Embryonic facial prominence (tissue), 1 donor: ENCODE data around the gene NKAP.
"Not testable (repeated sequence)": the region's sequence is repeated elsewhere in the genome, so short reads cannot be mapped to it uniquely, and the experiment has no call there.

ENCODE experiments used
- DNase-seq: peaks from one replicate; pipeline ENCODE4 v3.0.0-alpha.2; 2016; ENCODE audit errors: extremely low spot score

NKAP gene

GRCh38 chrX:119943185-119943988 lies at the start of gene NKAP:
Gene NKAP (minus strand): TSS chrX:119943751. CDS start chrX:119943605, 146 bp downstream.
- DNase-seq, result peak; percentile 79

GRCh38 chrX:119991005-119991787 lies 47.6 kb upstream of the NKAP start:
- no peak for DNase-seq

DNA sequence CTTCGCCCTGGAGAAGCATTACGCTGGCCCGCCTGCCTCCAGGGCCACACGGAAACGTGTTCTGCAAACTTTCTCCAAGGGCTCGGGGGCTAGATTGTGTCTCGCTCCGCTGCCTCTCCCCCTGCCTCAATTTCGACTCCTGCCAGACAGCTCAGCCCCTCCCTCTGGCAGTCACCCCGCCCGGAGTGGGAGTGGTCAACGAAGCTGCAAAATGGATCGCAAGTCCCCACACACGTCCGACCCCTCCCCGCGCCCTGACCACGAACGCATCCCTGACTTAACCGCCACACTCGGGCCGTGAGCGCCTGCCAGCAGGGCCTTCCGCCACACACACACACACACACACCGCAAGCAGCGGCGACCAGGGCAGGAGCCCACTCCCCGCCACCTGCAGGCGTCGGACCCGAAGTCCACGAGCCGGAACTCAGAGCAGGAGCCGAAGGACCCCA lies 47.0 kb upstream of the NKAP start:
- DNase-seq, result no peak

GRCh38 chrX:119989905-119990555 lies 46.5 kb upstream of the NKAP start:
- DNase-seq, result no peak

DNA sequence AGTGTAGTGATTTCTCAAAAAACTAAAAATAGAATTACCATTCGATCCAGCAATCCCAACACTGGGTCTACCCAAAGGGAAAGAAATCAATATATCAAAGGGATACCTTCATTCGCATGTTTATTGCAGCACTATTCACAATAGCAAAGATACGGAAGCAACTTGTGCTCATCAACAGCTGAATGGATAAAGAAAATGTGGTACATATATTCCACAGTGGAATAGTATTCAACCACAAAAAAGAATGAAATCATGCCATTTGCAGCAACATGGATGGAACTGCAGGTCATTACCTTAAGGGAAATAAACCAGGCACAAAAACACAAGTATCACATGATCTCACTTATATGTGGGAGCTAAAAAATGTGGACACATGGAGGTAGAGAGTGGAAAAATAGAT lies 42.7 kb upstream of the NKAP start:
- DNase-seq, result no peak

DNA sequence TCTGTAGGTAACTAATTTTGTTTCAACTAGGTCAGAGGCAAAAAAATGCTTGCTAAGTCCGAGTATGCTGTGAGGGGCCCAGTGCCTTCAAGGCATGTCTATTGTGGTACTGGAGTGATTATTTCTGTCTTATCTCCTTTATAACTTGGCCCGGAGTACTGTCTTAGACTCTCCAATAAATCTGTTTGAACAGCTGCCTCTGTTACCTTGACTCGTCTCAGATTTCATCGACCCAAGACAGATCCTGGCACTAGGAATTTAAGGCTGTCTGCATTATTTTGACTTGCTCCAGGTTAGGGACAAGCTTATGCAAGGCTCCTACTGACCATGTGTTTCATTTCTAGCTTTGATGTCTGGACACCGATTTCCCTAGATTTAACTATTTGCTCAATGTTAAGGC lies 41.1 kb upstream of the NKAP start:
- DNase-seq, result no peak

- no peak for DNase-seq
Measured at GRCh38 chrX:119983494-119983893, 39.9 kb upstream of the NKAP start.

GRCh38 chrX:119982145-119982544 lies 38.6 kb upstream of the NKAP start:
- DNase-seq, result no peak

- DNase-seq, result no peak
Measured at GRCh38 chrX:119981286-119982070, 37.9 kb upstream of the NKAP start.

DNA sequence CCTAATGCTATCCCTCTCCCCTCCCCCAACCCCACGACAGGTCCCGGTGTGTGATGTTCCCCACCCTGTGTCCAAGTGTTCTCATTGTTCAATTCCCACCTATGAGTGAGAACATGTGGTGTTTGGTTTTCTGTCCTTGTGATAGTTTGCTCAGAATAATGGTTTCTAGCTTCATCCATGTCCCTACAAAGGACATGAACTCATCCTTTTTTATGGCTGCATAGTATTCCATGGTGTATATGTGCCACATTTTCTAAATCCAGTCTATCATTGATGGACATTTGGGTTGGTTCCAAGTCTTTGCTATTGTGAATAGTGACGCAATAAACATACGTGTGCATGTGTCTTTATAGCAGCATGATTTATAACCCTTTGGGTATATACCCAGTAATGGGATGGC lies 33.6 kb upstream of the NKAP start:
- DNase-seq, result not testable (repeated sequence)

- no peak for DNase-seq
Measured at GRCh38 chrX:119971184-119971583, 27.6 kb upstream of the NKAP start.

GRCh38 chrX:119970574-119970973 lies 27.0 kb upstream of the NKAP start:
- no peak for DNase-seq

DNA sequence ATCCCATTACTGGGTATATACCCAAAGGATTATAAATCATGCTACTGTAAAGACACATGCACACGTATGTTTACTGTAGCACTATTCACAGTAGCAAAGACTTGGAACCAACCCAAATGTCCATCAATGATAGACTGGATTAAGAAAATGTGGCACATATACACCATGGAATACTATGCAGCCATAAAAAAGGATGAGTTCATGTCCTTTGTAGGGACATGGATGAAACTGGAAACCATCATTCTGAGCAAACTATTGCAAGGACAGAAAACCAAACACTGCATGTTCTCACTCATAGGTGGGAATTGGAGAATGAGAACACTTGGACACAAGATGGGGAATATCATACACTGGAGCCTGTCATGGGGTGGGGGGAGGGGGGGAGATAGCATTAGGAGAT lies 23.3 kb upstream of the NKAP start:
- DNase-seq, result not testable (repeated sequence)

DNA sequence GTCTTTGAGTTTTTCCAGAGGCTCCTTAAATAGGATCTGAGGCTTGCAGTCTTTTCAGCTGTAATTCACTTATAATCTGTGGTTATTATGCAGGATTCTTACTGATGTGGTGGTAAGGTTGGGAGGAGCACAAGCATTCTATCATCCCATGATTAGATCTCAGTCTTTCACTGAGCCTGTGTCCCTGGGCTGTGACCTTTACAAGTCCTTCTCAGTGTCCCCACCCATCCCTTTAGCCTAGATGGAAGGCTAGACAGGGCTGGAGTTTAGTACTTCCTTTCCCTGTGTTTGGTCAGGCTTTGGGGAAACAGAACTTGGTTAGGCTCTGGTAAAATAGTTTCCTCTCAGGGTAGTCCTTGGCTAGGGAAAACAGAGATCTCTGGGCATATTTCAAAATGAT lies 17.1 kb upstream of the NKAP start:
- no peak for DNase-seq

DNA sequence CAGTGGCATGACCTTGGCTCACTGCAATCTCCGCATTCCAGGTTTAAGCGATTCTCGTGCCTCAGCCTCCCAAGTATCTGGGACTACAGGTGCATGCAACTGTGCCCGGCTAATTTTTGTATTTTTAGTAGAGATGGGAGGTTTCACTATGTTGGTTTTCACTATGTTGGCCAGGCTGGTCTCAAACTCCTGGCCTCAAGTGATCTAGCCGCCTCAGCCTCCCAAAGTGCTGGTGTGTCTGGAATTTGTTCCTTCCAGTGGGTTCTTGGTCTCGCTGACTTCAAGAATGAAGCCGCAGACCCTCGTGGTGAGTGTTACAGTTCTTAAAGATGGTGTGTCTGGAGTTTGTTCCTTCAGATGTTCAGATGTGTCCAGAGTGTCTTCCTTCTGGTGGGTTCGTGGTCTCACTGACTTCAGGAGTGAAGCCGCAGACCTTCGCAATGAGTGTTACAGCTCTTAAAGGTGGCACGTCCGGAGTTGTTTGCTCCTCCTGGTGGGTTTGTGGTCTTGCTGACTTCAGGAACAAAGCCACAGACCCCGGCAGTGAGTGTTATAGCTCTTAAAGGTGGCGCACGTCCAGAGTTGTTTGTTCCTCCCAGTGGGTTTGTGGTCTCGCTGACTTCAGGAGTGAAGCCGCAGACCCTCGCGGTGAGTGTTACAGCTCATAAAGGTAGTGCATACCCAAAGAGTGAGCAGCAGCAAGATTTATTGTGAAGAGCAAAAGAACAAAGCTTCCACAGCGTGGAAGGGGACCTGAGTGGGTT lies 12.4 kb upstream of the NKAP start:
- DNase-seq, result not testable (repeated sequence)

GRCh38 chrX:119954374-119954773 lies 10.8 kb upstream of the NKAP start:
- DNase-seq, result no peak

DNA sequence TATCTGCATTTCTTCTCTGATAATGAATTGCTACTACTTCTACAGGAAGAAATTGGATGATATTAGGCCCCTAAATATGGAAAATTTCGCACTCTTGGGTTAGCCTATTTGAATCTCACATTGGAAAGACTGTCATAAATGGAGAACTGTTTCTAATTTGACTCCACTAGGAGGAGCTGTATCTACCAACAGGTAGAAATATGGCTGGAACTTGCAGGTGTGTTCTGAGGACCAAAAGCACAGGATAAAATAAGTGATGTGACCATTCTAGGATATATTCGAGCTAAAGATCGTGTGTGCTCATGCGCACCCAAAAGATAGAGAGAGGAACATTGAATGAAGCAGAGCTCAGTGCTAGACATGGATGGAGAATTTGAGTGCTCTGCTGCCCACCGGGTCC lies 4.8 kb upstream of the NKAP start:
- no peak for DNase-seq

DNA sequence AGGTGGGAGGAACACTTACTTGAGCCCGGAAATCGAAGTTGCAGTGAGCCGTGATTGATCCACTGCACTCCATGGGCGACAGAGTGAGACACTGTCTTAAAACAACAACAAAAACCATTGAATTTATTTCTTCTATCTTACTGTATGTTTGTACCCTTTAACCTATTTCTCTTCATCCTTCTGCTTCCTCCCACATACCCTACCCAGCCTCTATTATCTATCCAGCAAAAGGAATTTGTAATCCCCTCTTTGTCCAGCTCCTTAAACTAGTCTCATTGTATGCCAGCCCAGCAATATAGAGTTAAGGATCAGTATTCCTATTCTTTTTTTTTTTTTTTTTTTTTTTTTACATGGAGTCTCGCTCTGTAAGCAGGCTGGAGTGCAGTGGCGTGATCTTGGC lies 1.9 kb upstream of the NKAP start:
- DNase-seq, result no peak

DNA sequence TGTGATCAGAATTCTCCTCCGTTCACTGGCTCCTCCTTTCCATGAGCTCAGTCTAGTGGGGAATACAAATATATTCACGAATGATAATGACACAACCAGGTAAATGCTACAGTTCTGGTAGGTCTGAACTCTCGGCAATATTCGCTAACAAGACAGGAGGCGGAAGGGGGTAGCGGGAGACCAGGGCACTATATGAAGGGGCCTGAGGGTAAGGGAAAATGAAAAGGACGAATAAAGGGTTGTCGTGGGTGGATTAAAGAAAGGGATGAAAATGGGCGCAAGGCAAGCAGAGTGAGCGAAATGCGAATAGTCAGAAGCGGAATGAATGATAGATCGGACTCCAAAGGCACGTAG lies 743 bp downstream of the NKAP start:
- no peak for DNase-seq

GRCh38 chrX:119942173-119942819 lies 1.3 kb downstream of the NKAP start:
- no peak for DNase-seq

- no peak for DNase-seq
Measured at GRCh38 chrX:119941336-119941735, 2.2 kb downstream of the NKAP start.
